HEK293 (cell line): ENCODE measurements around the gene MAP1LC3C.

Experiments
- CTCF ChIA-PET: fragments of 350-600 bp; formaldehyde crosslinking; extraction: SDS; loops from one replicate; lab custom pipeline; 2021; ENCODE audit warnings: antibody characterized with exemption; lab: Yijun Ruan, JAX
- POLR2A ChIA-PET: fragments of 300-600 bp; formaldehyde crosslinking; extraction: SDS; loops from one replicate; lab custom pipeline; 2020; ENCODE audit warnings: antibody characterized with exemption, inconsistent platforms; lab: Yijun Ruan, JAX
- H3K27ac ChIP-seq: fragments of 200-500 bp; sonication (Bioruptor generic); 2 replicates; pipeline ENCODE4 v1.5.1; 2014; ENCODE audit warnings: low read depth, low read length, control low read depth, inconsistent platforms; ENCODE audit errors: extremely low read depth
- H3K36me3 ChIP-seq, 2 experiments: fragments of 200-500 bp in 1 of 2; sonication (Bioruptor generic) in 1 of 2; 1 replicate in 1 of 2; 2 replicates in 1 of 2; pipeline ENCODE4 v1.5.1; 2014 to 2017; ENCODE audit warnings: inconsistent platforms in 2 of 2, low read length in 2 of 2; ENCODE audit not compliant: control insufficient read depth in 2 of 2, insufficient read depth in 1 of 2
- H3K4me1 ChIP-seq: fragments of 200-500 bp; sonication (Bioruptor generic); 2 replicates; pipeline ENCODE4 v1.5.1; 2014; ENCODE audit warnings: mild to moderate bottlenecking, low read length, inconsistent platforms; ENCODE audit not compliant: control insufficient read depth, insufficient read depth
- H3K4me3 ChIP-seq: 2 replicates; pipeline ENCODE4 v1.5.1; 2011; ENCODE audit warnings: low read depth, mild to moderate bottlenecking, control low read depth, low read length, moderate library complexity
- H3K9me3 ChIP-seq: fragments of 200-500 bp; sonication (Bioruptor generic); 2 replicates; pipeline ENCODE4 v1.5.1; 2014; ENCODE audit warnings: low read depth, low read length, inconsistent platforms; ENCODE audit not compliant: control insufficient read depth, insufficient read depth
- AEBP2 ChIP-seq: fragments of 450-650 bp; formaldehyde crosslinking; IDR thresholded peaks from 2 replicates; pipeline ENCODE4 v1.5.1; 2016; ENCODE audit warnings: missing biosample characterization, missing genetic modification characterization, borderline replicate concordance
- HOXC10 ChIP-seq: sonication (generic); formaldehyde crosslinking; IDR thresholded peaks from 2 replicates; pipeline ENCODE4 v1.8.1; 2023; ENCODE audit warnings: mild to moderate bottlenecking, missing genetic modification reagents
- KLF1 ChIP-seq: fragments of 450-650 bp; formaldehyde crosslinking; IDR thresholded peaks from 2 replicates; pipeline ENCODE4 v1.5.1; 2016; ENCODE audit warnings: missing biosample characterization, missing genetic modification characterization
- KLF16 ChIP-seq: fragments of 450-650 bp; formaldehyde crosslinking; IDR thresholded peaks from 2 replicates; pipeline ENCODE4 v1.5.1; 2017; ENCODE audit warnings: missing biosample characterization, missing genetic modification characterization
- OVOL3 ChIP-seq: fragments of 450-650 bp; formaldehyde crosslinking; IDR thresholded peaks from 2 replicates; pipeline ENCODE4 v1.5.1; 2016; ENCODE audit warnings: missing biosample characterization, missing genetic modification characterization
- ZBTB17 ChIP-seq: fragments of 450-650 bp; formaldehyde crosslinking; IDR thresholded peaks from 2 replicates; pipeline ENCODE4 v1.5.1; 2016; ENCODE audit warnings: missing biosample characterization, missing genetic modification characterization
- ZBTB8A ChIP-seq: fragments of 450-650 bp; formaldehyde crosslinking; IDR thresholded peaks from 2 replicates; pipeline ENCODE4 v1.5.1; 2016; ENCODE audit warnings: missing biosample characterization, missing genetic modification characterization
- ZNF174 ChIP-seq: fragments of 450-650 bp; formaldehyde crosslinking; IDR thresholded peaks from 2 replicates; pipeline ENCODE4 v1.5.0; 2017; ENCODE audit warnings: missing biosample characterization, mild to moderate bottlenecking, missing genetic modification characterization
- ZNF2 ChIP-seq: fragments of 450-650 bp; formaldehyde crosslinking; IDR thresholded peaks from 2 replicates; pipeline ENCODE4 v1.5.1; 2016; ENCODE audit warnings: missing biosample characterization, missing genetic modification characterization
- ZNF214 ChIP-seq: fragments of 450-650 bp; formaldehyde crosslinking; IDR thresholded peaks from 2 replicates; pipeline ENCODE4 v1.5.1; 2017; ENCODE audit warnings: missing biosample characterization, mild to moderate bottlenecking, missing genetic modification characterization, borderline replicate concordance
- ZNF391 ChIP-seq: fragments of 450-650 bp; formaldehyde crosslinking; IDR thresholded peaks from 2 replicates; pipeline ENCODE4 v1.5.1; 2016; ENCODE audit warnings: low read depth, missing biosample characterization, missing genetic modification characterization, borderline replicate concordance
- ZNF423 ChIP-seq: fragments of 450-650 bp; formaldehyde crosslinking; IDR thresholded peaks from 2 replicates; pipeline ENCODE4 v1.5.1; 2016; ENCODE audit warnings: missing biosample characterization, missing genetic modification characterization
- ZNF501 ChIP-seq: fragments of 450-650 bp; formaldehyde crosslinking; IDR thresholded peaks from 2 replicates; pipeline ENCODE4 v1.5.1; 2016; ENCODE audit warnings: missing biosample characterization, missing genetic modification characterization
- ZNF521 ChIP-seq: fragments of 450-650 bp; formaldehyde crosslinking; IDR thresholded peaks from 2 replicates; pipeline ENCODE4 v1.5.1; 2017; ENCODE audit warnings: missing biosample characterization, mild to moderate bottlenecking, missing genetic modification characterization
- ZNF548 ChIP-seq: fragments of 450-650 bp; formaldehyde crosslinking; IDR thresholded peaks from 2 replicates; pipeline ENCODE4 v1.5.1; 2016; ENCODE audit warnings: missing biosample characterization, missing genetic modification characterization
- ZNF561 ChIP-seq: fragments of 450-650 bp; IDR thresholded peaks from 2 replicates; pipeline ENCODE4 v1.5.1; 2018; ENCODE audit warnings: missing biosample characterization, missing genetic modification characterization, borderline replicate concordance
- ZNF629 ChIP-seq: fragments of 450-650 bp; formaldehyde crosslinking; IDR thresholded peaks from 2 replicates; pipeline ENCODE4 v1.5.1; 2017; ENCODE audit warnings: missing biosample characterization, missing genetic modification characterization
- ZNF645 ChIP-seq: fragments of 450-650 bp; formaldehyde crosslinking; IDR thresholded peaks from 2 replicates; pipeline ENCODE4; 2016; ENCODE audit warnings: missing biosample characterization, missing genetic modification characterization
- ZNF654 ChIP-seq: fragments of 450-650 bp; formaldehyde crosslinking; IDR thresholded peaks from 2 replicates; pipeline ENCODE4 v1.5.1; 2016; ENCODE audit warnings: low read depth, missing biosample characterization, missing genetic modification characterization
- ZNF660 ChIP-seq: fragments of 450-650 bp; IDR thresholded peaks from 2 replicates; pipeline ENCODE4 v1.5.1; 2018; ENCODE audit warnings: missing biosample characterization, mild to moderate bottlenecking, missing genetic modification characterization
- ZNF792 ChIP-seq: fragments of 450-650 bp; formaldehyde crosslinking; IDR thresholded peaks from 2 replicates; pipeline ENCODE4 v1.5.1; 2016; ENCODE audit warnings: missing biosample characterization, missing genetic modification characterization
- ZXDB ChIP-seq: fragments of 450-650 bp; formaldehyde crosslinking; IDR thresholded peaks from 2 replicates; pipeline ENCODE4 v1.5.1; 2016; ENCODE audit warnings: missing biosample characterization, missing genetic modification characterization
- TF ChIP-seq, protein P1 (sequence below): fragments of 450-650 bp; formaldehyde crosslinking; IDR thresholded peaks from 2 replicates; pipeline ENCODE4 v1.5.1; 2016; ENCODE audit warnings: missing biosample characterization, missing genetic modification characterization
- TF ChIP-seq, protein P2 (sequence below): fragments of 450-650 bp; formaldehyde crosslinking; IDR thresholded peaks from 2 replicates; pipeline ENCODE4 v1.5.1; 2016; ENCODE audit warnings: missing biosample characterization, missing genetic modification characterization

MAP1LC3C gene

GRCh38 chr1:242011894-242012660 lies 13.2 kb upstream of the MAP1LC3C start:
- Histone ChIP-seq H3K4me3 (no peak overlapping the region), H3K36me3 (no peaks in the 10 kb centered on the region), H3K27ac (no peak overlapping the region), H3K4me1 (no peaks in the 10 kb centered on the region), H3K9me3 (no peaks in the 10 kb centered on the region)
- ChIA-PET POLR2A (no interaction called here), CTCF (interaction anchor here (0.6 to 2.0 kb wide), 8 partner anchors 8 to 1304 kb away, joined by 3 to 13 read pairs (median 4); partner anchors contain the start of gene MAP1LC3C)
- TF ChIP-seq ZNF654 (no peak), ZNF521 (tag by site-specific recombination) (no peak), ZNF629 (tag by site-specific recombination) (no peak), ZNF214 (tag by site-specific recombination) (no peak)
- TF ChIP-seq, protein P1, sequence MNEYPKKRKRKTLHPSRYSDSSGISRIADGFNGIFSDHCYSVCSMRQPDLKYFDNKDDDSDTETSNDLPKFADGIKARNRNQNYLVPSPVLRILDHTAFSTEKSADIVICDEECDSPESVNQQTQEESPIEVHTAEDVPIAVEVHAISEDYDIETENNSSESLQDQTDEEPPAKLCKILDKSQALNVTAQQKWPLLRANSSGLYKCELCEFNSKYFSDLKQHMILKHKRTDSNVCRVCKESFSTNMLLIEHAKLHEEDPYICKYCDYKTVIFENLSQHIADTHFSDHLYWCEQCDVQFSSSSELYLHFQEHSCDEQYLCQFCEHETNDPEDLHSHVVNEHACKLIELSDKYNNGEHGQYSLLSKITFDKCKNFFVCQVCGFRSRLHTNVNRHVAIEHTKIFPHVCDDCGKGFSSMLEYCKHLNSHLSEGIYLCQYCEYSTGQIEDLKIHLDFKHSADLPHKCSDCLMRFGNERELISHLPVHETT (tag by site-specific recombination), result no peak

- Histone ChIP-seq H3K4me3 (no peak overlapping the region), H3K4me1 (no peaks in the 10 kb centered on the region), H3K9me3 (no peaks in the 10 kb centered on the region), H3K36me3 (no peaks in the 10 kb centered on the region), H3K27ac (no peak overlapping the region)
- no peak for TF ChIP-seq ZNF561 (tag by site-specific recombination)
- TF ChIP-seq KLF1, result no peak
- no peak for TF ChIP-seq AEBP2
- no peak for TF ChIP-seq ZBTB8A (tag by site-specific recombination)
- TF ChIP-seq, protein P2, sequence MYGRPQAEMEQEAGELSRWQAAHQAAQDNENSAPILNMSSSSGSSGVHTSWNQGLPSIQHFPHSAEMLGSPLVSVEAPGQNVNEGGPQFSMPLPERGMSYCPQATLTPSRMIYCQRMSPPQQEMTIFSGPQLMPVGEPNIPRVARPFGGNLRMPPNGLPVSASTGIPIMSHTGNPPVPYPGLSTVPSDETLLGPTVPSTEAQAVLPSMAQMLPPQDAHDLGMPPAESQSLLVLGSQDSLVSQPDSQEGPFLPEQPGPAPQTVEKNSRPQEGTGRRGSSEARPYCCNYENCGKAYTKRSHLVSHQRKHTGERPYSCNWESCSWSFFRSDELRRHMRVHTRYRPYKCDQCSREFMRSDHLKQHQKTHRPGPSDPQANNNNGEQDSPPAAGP (tag by site-specific recombination), result no peak
- no peak for TF ChIP-seq ZNF548 (tag by site-specific recombination)
- TF ChIP-seq ZNF423, result no peak
- TF ChIP-seq ZNF645, result no peak
- TF ChIP-seq OVOL3 (tag by site-specific recombination), result no peak
- no peak for TF ChIP-seq ZBTB17 (tag by site-specific recombination)
- no peak for TF ChIP-seq ZNF792 (tag by site-specific recombination)
- no peak for TF ChIP-seq ZNF660 (tag by site-specific recombination)
- TF ChIP-seq ZNF501, result no peak
- no peak for TF ChIP-seq HOXC10 (CRISPR knock-in tag)
- TF ChIP-seq ZNF2 (tag by site-specific recombination), result no peak
- TF ChIP-seq ZNF391 (tag by site-specific recombination), result no peak
- TF ChIP-seq ZXDB, result no peak
- TF ChIP-seq KLF16, result no peak
- no peak for TF ChIP-seq ZNF174
- ChIA-PET POLR2A (no interaction called here), CTCF (interaction anchor here (0.6 to 3.8 kb wide), 5 partner anchors 11 to 1902 kb away, joined by 3 to 37 read pairs (median 4); partner anchors contain the start of gene MAP1LC3C)
Measured at GRCh38 chr1:242008826-242009495, 10.1 kb upstream of the MAP1LC3C start.
